ENCODE data around the gene ZNF592. TPM values are rescaled to one million over a fixed set of nuclear protein-coding genes. Genes with fewer than 3 reads are reported as not detected.

Gene ZNF592
- polyA plus RNA-seq, 1 donor (not counting 4 experiments of a cell fraction or from before 2014, with no cell fraction given) = 4.1 TPM

DNA sequence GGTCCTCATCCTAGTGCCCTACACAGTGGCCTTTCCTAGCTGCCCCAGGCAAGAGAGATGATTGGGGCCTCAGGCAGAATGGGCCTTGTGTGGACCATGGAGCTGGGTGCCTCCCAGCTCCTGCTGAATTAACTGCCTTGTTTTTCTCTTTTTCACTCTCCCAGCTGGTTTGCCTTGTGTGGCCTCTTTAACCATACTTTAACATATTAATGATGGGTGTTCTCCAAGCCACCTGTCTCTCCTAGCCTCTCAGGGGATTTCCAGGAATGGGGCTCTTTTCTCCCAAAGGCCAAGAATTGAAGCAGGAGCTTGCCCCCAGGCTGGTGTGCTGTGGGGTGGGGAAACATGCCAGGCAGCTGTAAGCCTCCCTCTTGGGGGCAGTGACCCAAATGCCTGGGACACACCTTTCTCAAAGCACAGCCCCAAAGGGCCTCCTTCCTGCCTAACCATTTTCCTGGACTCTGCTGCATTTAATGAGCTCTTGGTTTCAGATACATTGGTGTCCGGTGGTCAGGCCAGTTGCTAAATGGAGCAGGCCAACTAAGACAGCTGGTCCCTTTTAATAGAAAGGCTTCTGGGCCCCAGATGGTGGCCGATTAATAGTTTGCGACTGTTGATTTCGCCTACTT is 74.4 kb downstream of the ZNF592 start:
- Histone ChIP-seq H3K9me1 (ENCODE audit: control insufficient read depth, extremely low read depth, insufficient read depth, low read length) (peaks cover 2% of the 10 kb centered on the region), H3K36me3 (ENCODE audit: control insufficient read depth in 2 of 2, extremely low read depth in 1 of 2, insufficient read depth in 2 of 2, low read length in 2 of 2) (no peaks in the 10 kb centered on the region), H4K20me1 (ENCODE audit: control insufficient read depth, extremely low read depth, insufficient read depth, low read length) (no peaks in the 10 kb centered on the region), H3K4me1 (ENCODE audit: control insufficient read depth, extremely low read depth, insufficient read depth, low read length) (no peaks in the 10 kb centered on the region), H3K27ac (ENCODE audit: control insufficient read depth, insufficient read depth, low read length) (no peak overlapping the region), H3K79me2 (ENCODE audit: control insufficient read depth, insufficient read depth, low read length) (no peaks in the 10 kb centered on the region), H3K9ac (ENCODE audit: control insufficient read depth, extremely low read depth, insufficient read depth, low read length) (no peak overlapping the region), H3K27me3 (ENCODE audit: control insufficient read depth, extremely low read depth, insufficient read depth, low read length) (peaks cover 3% of the 10 kb centered on the region), H3K9me3 (ENCODE audit: control insufficient read depth, low read depth, low read length) (no peaks in the 10 kb centered on the region), H2AFZ (ENCODE audit: control insufficient read depth, low read length) (no peak overlapping the region), H3K4me3 (ENCODE audit: control insufficient read depth in 2 of 3, extremely low read depth in 1 of 3, insufficient read depth in 2 of 3, low read depth in 1 of 3, low read length in 3 of 3) (no peak overlapping the region), H3K4me2 (ENCODE audit: control insufficient read depth, extremely low read depth, insufficient read depth, low read depth, low read length) (no peak overlapping the region)
- TF ChIP-seq, protein P1, sequence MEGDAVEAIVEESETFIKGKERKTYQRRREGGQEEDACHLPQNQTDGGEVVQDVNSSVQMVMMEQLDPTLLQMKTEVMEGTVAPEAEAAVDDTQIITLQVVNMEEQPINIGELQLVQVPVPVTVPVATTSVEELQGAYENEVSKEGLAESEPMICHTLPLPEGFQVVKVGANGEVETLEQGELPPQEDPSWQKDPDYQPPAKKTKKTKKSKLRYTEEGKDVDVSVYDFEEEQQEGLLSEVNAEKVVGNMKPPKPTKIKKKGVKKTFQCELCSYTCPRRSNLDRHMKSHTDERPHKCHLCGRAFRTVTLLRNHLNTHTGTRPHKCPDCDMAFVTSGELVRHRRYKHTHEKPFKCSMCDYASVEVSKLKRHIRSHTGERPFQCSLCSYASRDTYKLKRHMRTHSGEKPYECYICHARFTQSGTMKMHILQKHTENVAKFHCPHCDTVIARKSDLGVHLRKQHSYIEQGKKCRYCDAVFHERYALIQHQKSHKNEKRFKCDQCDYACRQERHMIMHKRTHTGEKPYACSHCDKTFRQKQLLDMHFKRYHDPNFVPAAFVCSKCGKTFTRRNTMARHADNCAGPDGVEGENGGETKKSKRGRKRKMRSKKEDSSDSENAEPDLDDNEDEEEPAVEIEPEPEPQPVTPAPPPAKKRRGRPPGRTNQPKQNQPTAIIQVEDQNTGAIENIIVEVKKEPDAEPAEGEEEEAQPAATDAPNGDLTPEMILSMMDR (optimal IDR thresholded peaks at IDR 0.05 in 1 of 3, IDR thresholded peaks at IDR 0.05 in 1 of 3, conservative IDR thresholded peaks at IDR 0.05 in 1 of 3; ENCODE audit: extremely low read depth in 1 of 3, insufficient read depth in 2 of 3, low read length in 3 of 3) = no peak
- TF ChIP-seq EZH2 (IDR thresholded peaks at IDR 0.05; ENCODE audit: low read length) = no peak
- DNase-seq (ENCODE audit: low read depth, low spot score) (no peak), FAIRE-seq (no peak)
- dilution Hi-C loops (cut with MboI; ENCODE audit: extremely low pct_ligation_motif_present, low sequenced_read_pairs) = no loop called here

DNA sequence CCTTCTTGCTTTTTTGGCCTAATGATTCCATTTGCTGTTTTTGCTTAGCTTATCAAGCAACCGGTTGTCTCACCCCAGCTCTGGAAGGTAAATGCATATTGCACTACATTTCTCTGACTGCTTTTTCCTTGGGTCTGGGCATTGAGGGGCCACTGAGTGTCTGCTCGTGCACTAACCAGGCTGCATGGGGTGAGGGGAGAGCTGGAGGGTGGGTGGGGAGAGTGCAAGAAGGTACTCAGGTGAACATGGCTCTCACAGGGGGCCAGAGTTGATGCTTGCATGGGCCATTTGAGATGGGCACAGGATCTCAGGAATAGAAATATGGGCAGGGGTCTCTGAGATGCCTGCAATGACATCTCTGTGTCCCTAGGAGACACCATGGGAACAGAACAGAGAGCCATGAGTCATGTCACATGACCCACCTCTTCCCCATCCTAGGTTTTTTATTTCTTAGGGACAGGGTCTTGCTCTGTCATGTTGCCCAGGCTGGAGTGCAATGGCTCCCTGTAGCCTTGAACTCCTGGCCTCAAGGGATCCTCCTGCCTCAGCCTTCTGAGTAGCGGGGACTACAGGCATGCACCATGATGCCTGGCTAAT is 75.0 kb downstream of the ZNF592 start:
- peaks cover 2% of the 10 kb centered on the region for H3K9me1 ChIP-seq (ENCODE audit: control insufficient read depth, extremely low read depth, insufficient read depth, low read length)
- no peaks in the 10 kb centered on the region for H4K20me1 ChIP-seq (ENCODE audit: control insufficient read depth, extremely low read depth, insufficient read depth, low read length)
- DNase-seq (ENCODE audit: low read depth, low spot score) (no peak), FAIRE-seq (no peak)
- no peaks in the 10 kb centered on the region for H3K79me2 ChIP-seq (ENCODE audit: control insufficient read depth, insufficient read depth, low read length)
- dilution Hi-C loops (cut with MboI; ENCODE audit: extremely low pct_ligation_motif_present, low sequenced_read_pairs) = no loop called here
- no peaks in the 10 kb centered on the region for H3K9me3 ChIP-seq (ENCODE audit: control insufficient read depth, low read depth, low read length)
- no peak overlapping the region for H3K4me2 ChIP-seq (ENCODE audit: control insufficient read depth, extremely low read depth, insufficient read depth, low read depth, low read length)
- H3K4me1 ChIP-seq (ENCODE audit: control insufficient read depth, extremely low read depth, insufficient read depth, low read length) = no peaks in the 10 kb centered on the region
- peaks cover 3% of the 10 kb centered on the region for H3K27me3 ChIP-seq (ENCODE audit: control insufficient read depth, extremely low read depth, insufficient read depth, low read length)
- no peak for TF ChIP-seq EZH2 (IDR thresholded peaks at IDR 0.05; ENCODE audit: low read length)
- TF ChIP-seq, protein P1 (optimal IDR thresholded peaks at IDR 0.05 in 1 of 3, IDR thresholded peaks at IDR 0.05 in 1 of 3, conservative IDR thresholded peaks at IDR 0.05 in 1 of 3; ENCODE audit: extremely low read depth in 1 of 3, insufficient read depth in 2 of 3, low read length in 3 of 3) = no peak
- H3K27ac ChIP-seq (ENCODE audit: control insufficient read depth, insufficient read depth, low read length) = no peak overlapping the region
- no peak overlapping the region for H3K9ac ChIP-seq (ENCODE audit: control insufficient read depth, extremely low read depth, insufficient read depth, low read length)
- no peaks in the 10 kb centered on the region for H3K36me3 ChIP-seq (ENCODE audit: control insufficient read depth in 2 of 2, extremely low read depth in 1 of 2, insufficient read depth in 2 of 2, low read length in 2 of 2)
- H2AFZ ChIP-seq (ENCODE audit: control insufficient read depth, low read length) = no peak overlapping the region
- H3K4me3 ChIP-seq (ENCODE audit: control insufficient read depth in 2 of 3, extremely low read depth in 1 of 3, insufficient read depth in 2 of 3, low read depth in 1 of 3, low read length in 3 of 3) = no peak overlapping the region

All from keratinocyte (primary cell).